H1 (cell line): Measurements from ENCODE around the gene INF2. TPM values are rescaled to one million over a fixed set of nuclear protein-coding genes. Genes with fewer than 3 reads are reported as not detected.

Experiments
- CBX8 ChIP-seq: fragments of 300-800, 300-1000 bp; sonication (generic); IDR thresholded peaks from 2 replicates; pipeline ENCODE4 v1.7.1; 2016; ENCODE audit warnings: low read depth, low read length, borderline replicate concordance
- CHD7 ChIP-seq: fragments of 300-600 bp; sonication (generic); IDR thresholded peaks from 2 replicates; pipeline ENCODE4 v1.7.1; 2012; ENCODE audit warnings: low read length, moderate library complexity, mild to moderate bottlenecking, inconsistent platforms; ENCODE audit not compliant: insufficient replicate concordance
- PHF8 ChIP-seq: fragments of 200-600 bp; sonication (generic); conservative IDR thresholded peaks from 2 replicates; pipeline ENCODE4 v1.7.1; 2012; ENCODE audit warnings: low read depth, mild to moderate bottlenecking, inconsistent platforms, low read length, moderate library complexity
- polyA plus RNA-seq, 7 experiments: library from polyadenylated mRNA; depleted of rRNA in 3 of 7; stranded (reverse) in 5 of 7; unstranded in 2 of 7; fragments of >200 nt in 5 of 7; fragments of 200-250 nt in 2 of 7; gene quantifications; 1 replicate in 5 of 7; 2 replicates in 1 of 7; 4 replicates in 1 of 7; pipeline versions ENCODE4 v1.2.1 to v1.2.3, GENCODE V29; 2011 to 2013; ENCODE audit warnings: missing spikeins in 2 of 7, mixed read lengths in 2 of 7
- total RNA-seq: library from RNA; stranded (reverse); fragmentation: NEBNext Ultra II Directional; extraction: Animal tissue kit (Norgen Biotek cat#: 25700); gene quantifications from 2 replicates; pipeline ENCODE4 v1.2.1, GENCODE V29; 2021

Gene INF2
- total and polyA plus RNA-seq, 2 of the 8 experiments (the other 6 are each of a cell fraction or from before 2014, with no cell fraction given) = 29.1 to 59.5 TPM

- no peak for TF ChIP-seq CBX8
- no peak for TF ChIP-seq CHD7
- no peak for TF ChIP-seq PHF8
Measured at GRCh38 chr14:104657101-104657524, 32.3 kb upstream of the INF2 start (continued).
